Measurements from ENCODE around the gene EVC. TPM values are rescaled to one million over a fixed set of nuclear protein-coding genes. Genes with fewer than 3 reads are reported as not detected.

Gene EVC
- total RNA-seq, 1 experiment from 2014 or later = 29.0 TPM

DNA sequence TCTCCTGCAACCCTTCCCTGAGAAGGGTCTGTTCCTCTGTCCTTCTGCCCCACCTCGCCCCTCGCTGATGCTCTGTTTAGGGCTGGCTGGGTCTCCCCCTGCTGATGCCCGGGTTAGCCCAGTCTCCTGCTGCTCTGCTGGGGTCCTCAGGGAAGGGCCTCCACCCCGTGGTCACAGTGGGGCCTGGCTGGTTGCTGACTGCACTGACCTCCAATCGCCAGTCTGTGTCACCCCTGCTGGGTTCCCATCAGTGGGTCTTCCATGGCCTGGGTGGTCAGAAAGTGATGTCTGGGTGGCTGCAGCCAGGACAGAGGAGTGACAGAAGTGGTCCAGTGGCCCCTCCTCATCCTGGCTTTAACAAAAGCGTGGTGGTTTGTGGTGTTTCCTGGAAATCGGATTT lies 44.7 kb downstream of the EVC start:
- ChIA-PET POLR2A (no interaction called here), CTCF (no interaction called here)
- H3K27me3 Mint-ChIP-seq (ENCODE audit: insufficient read depth, unreplicated experiment) = no peaks in the 10 kb centered on the region
- no peak overlapping the region for H3K4me3 Mint-ChIP-seq (ENCODE audit: unreplicated experiment)
- no peak for TF ChIP-seq CTCF (IDR thresholded peaks at IDR 0.05; ENCODE audit: unreplicated experiment)
- H3K4me1 Mint-ChIP-seq (ENCODE audit: insufficient read depth, unreplicated experiment) = peaks cover 28% of the 10 kb centered on the region
- peak overlapping the region; percentile 97 for H3K27ac Mint-ChIP-seq (ENCODE audit: low read depth, unreplicated experiment)
- BruUV-seq (replicated peaks) = no TSS peak
- no peaks in the 10 kb centered on the region for H3K9me3 Mint-ChIP-seq (ENCODE audit: unreplicated experiment)
- H3K36me3 Mint-ChIP-seq (ENCODE audit: insufficient read depth, unreplicated experiment) = peaks cover 28% of the 10 kb centered on the region
- intact Hi-C loops (cut with micrococcal nuclease) = no loop called here
- DNase-seq (ENCODE audit: unreplicated experiment) = no peak

GRCh38 chr4:5756271-5756670 lies 45.3 kb downstream of the EVC start:
- Mint-ChIP-seq H3K27me3 (ENCODE audit: insufficient read depth, unreplicated experiment) (no peaks in the 10 kb centered on the region), H3K9me3 (ENCODE audit: unreplicated experiment) (no peaks in the 10 kb centered on the region), H3K36me3 (ENCODE audit: insufficient read depth, unreplicated experiment) (peaks cover 27% of the 10 kb centered on the region), H3K4me1 (ENCODE audit: insufficient read depth, unreplicated experiment) (peaks cover 28% of the 10 kb centered on the region), H3K4me3 (ENCODE audit: unreplicated experiment) (no peak overlapping the region), H3K27ac (ENCODE audit: low read depth, unreplicated experiment) (peak overlapping the region; percentile 97)
- no peak for TF ChIP-seq CTCF (IDR thresholded peaks at IDR 0.05; ENCODE audit: unreplicated experiment)
- DNase-seq (ENCODE audit: unreplicated experiment) = no peak
- intact Hi-C loops (cut with micrococcal nuclease) = no loop called here
- CTCF ChIA-PET = no interaction called here
- POLR2A ChIA-PET = no interaction called here
- BruUV-seq (replicated peaks) = no TSS peak

- TF ChIP-seq CTCF (IDR thresholded peaks at IDR 0.05; ENCODE audit: unreplicated experiment) = no peak
- BruUV-seq (replicated peaks) = TSS peak; percentile 35
- Mint-ChIP-seq H3K36me3 (ENCODE audit: insufficient read depth, unreplicated experiment) (peaks cover 31% of the 10 kb centered on the region), H3K9me3 (ENCODE audit: unreplicated experiment) (no peaks in the 10 kb centered on the region), H3K4me1 (ENCODE audit: insufficient read depth, unreplicated experiment) (peaks cover 28% of the 10 kb centered on the region), H3K27me3 (ENCODE audit: insufficient read depth, unreplicated experiment) (no peaks in the 10 kb centered on the region), H3K27ac (ENCODE audit: low read depth, unreplicated experiment) (peak overlapping the region; percentile 86), H3K4me3 (ENCODE audit: unreplicated experiment) (no peak overlapping the region)
- no peak for DNase-seq (ENCODE audit: unreplicated experiment)
- ChIA-PET CTCF (interaction anchor here (2.7 kb wide), 1 partner anchor 33 kb away, joined by 14 read pairs; no protein-coding TSS in a partner anchor), POLR2A (interaction anchor here (2.5 kb wide), 1 partner anchor 16 kb away, joined by 10 read pairs; no protein-coding TSS in a partner anchor)
- intact Hi-C loops (cut with micrococcal nuclease) = no loop called here
Observed at GRCh38 chr4:5757091-5757490, 46.1 kb downstream of the EVC start.

DNA sequence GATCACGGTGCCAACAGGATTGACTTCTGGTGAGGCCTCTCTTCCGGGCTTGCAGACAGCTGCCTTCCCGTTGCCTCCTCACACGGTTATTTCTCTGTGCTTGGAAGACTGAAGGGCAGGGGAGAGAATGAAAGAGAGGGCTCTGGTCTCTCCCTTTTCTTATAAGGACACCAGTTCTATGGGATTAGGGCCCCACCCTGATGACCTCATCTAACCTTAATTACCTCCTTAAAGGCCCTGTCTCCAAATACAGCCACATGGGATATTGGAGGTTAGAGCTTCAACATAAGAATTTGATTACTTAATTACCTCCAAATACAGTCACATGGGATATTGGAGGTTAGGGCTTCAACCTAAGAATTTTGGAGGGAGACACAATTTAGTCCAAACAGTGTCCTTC lies 46.5 kb downstream of the EVC start:
- Mint-ChIP-seq H3K27ac (ENCODE audit: low read depth, unreplicated experiment) (peak overlapping the region; percentile 86), H3K36me3 (ENCODE audit: insufficient read depth, unreplicated experiment) (peaks cover 31% of the 10 kb centered on the region), H3K4me3 (ENCODE audit: unreplicated experiment) (no peak overlapping the region), H3K4me1 (ENCODE audit: insufficient read depth, unreplicated experiment) (peaks cover 28% of the 10 kb centered on the region), H3K9me3 (ENCODE audit: unreplicated experiment) (no peaks in the 10 kb centered on the region), H3K27me3 (ENCODE audit: insufficient read depth, unreplicated experiment) (no peaks in the 10 kb centered on the region)
- no peak for DNase-seq (ENCODE audit: unreplicated experiment)
- CTCF ChIA-PET = interaction anchor here (0.5 to 2.7 kb wide), 3 partner anchors 29 to 298 kb away, joined by 3 to 14 read pairs (median 3); no protein-coding TSS in a partner anchor
- intact Hi-C loops (cut with micrococcal nuclease) = no loop called here
- BruUV-seq (replicated peaks) = no TSS peak
- TF ChIP-seq CTCF (IDR thresholded peaks at IDR 0.05; ENCODE audit: unreplicated experiment) = no peak
- POLR2A ChIA-PET = interaction anchor here (2.5 kb wide), 1 partner anchor 15 kb away, joined by 10 read pairs; no protein-coding TSS in a partner anchor
